HG03066 (cell line): ENCODE measurements around the gene HADHA.
"Not testable (repeated sequence)": the region's sequence is repeated elsewhere in the genome, so short reads cannot be mapped to it uniquely, and the experiment has no call there.

Experiments
- ATAC-seq: cut with Tn5 transposase; IDR thresholded peaks from one replicate; pipeline ENCODE4 v1.9.1; 2021; ENCODE audit warnings: low read depth; ENCODE audit not compliant: unreplicated experiment

HADHA gene

GRCh38 chr2:26244309-26245230 lies at the start of gene HADHA, which contains the start of gene HADHB:
Gene HADHA (minus strand): TSS chr2:26244632. CDS start chr2:26244596, 36 bp downstream.
Gene HADHB (plus strand): TSS chr2:26244939. CDS start chr2:26254255, 9,316 bp downstream.
- ATAC-seq, result peak; percentile 60

GRCh38 chr2:26292646-26293045 lies 48.2 kb upstream of the HADHA start:
- no peak for ATAC-seq

- no peak for ATAC-seq
These were observed 45.6 kb upstream of the HADHA start for GRCh38 chr2:26290001-26290400.

GRCh38 chr2:26285931-26286330 lies 41.5 kb upstream of the HADHA start:
- ATAC-seq, result no peak

GRCh38 chr2:26284132-26284531 lies 39.7 kb upstream of the HADHA start:
- ATAC-seq, result no peak

GRCh38 chr2:26283606-26284005 lies 39.2 kb upstream of the HADHA start:
- no peak for ATAC-seq

GRCh38 chr2:26281226-26281625 lies 36.8 kb upstream of the HADHA start:
- ATAC-seq, result no peak

- no peak for ATAC-seq
These were observed 35.5 kb upstream of the HADHA start for GRCh38 chr2:26279886-26280285.

- ATAC-seq, result no peak
These were observed 32.2 kb upstream of the HADHA start for GRCh38 chr2:26276484-26277227.

GRCh38 chr2:26274058-26274613 lies 29.7 kb upstream of the HADHA start:
- no peak for ATAC-seq

- no peak for ATAC-seq
These were observed 29.1 kb upstream of the HADHA start for GRCh38 chr2:26273501-26273900.

GRCh38 chr2:26270373-26270772 lies 25.9 kb upstream of the HADHA start:
- no peak for ATAC-seq

GRCh38 chr2:26269571-26270158 lies 25.2 kb upstream of the HADHA start:
- no peak for ATAC-seq

- not testable (repeated sequence) for ATAC-seq
These were observed 24.4 kb upstream of the HADHA start for GRCh38 chr2:26268670-26269385.

GRCh38 chr2:26268213-26268612 lies 23.8 kb upstream of the HADHA start:
- no peak for ATAC-seq

- not testable (repeated sequence) for ATAC-seq
These were observed 14.4 kb upstream of the HADHA start for GRCh38 chr2:26258836-26259235.

GRCh38 chr2:26255759-26256384 lies 11.4 kb upstream of the HADHA start:
- ATAC-seq, result no peak

GRCh38 chr2:26251893-26252292 lies 7.5 kb upstream of the HADHA start:
- no peak for ATAC-seq

- no peak for ATAC-seq
These were observed 5.2 kb upstream of the HADHA start for GRCh38 chr2:26249625-26250024.

GRCh38 chr2:26246818-26247217 lies 2.4 kb upstream of the HADHA start:
- no peak for ATAC-seq
